ENCODE measurements around the gene CMTM2. TPM values are rescaled to one million over a fixed set of nuclear protein-coding genes. Genes with fewer than 3 reads are reported as not detected.

CMTM2 gene
- total and polyA plus RNA-seq, 2 of the 4 experiments (the other 2 are of a cell fraction) = not detected

- Histone ChIP-seq H3K4me3 (ENCODE audit: insufficient read depth, low read depth, low read length) (no peak overlapping the region), H3K79me1 (ENCODE audit: low read depth in 1 of 2, low read length in 2 of 2) (no peaks in the 10 kb centered on the region), H4K8ac (ENCODE audit: low read depth in 2 of 2, low read length in 2 of 2) (no peak overlapping the region), H3K56ac (ENCODE audit: extremely low read depth, insufficient read depth, low read length) (no peak overlapping the region), H2BK120ac (ENCODE audit: low read depth, low read length) (no peak overlapping the region), H3K4me2 (ENCODE audit: low read depth, low read length) (no peak overlapping the region), H4K20me1 (ENCODE audit: insufficient read depth, low read length) (no peaks in the 10 kb centered on the region), H4K5ac (ENCODE audit: low read depth, low read length) (no peak overlapping the region), H3K18ac (ENCODE audit: low read depth, low read length) (no peak overlapping the region), H3K23ac (ENCODE audit: low read depth, low read length) (no peak overlapping the region), H3K27me3 (ENCODE audit: control insufficient read depth, insufficient read depth, low read length) (no peaks in the 10 kb centered on the region), H3K27ac (ENCODE audit: insufficient read depth, low read length) (no peak overlapping the region), H2BK20ac (ENCODE audit: low read depth, low read length) (no peak overlapping the region), H3K14ac (replicated peaks; ENCODE audit: low read depth, low read length) (no peak overlapping the region), H2AK9ac (replicated peaks; ENCODE audit: low read depth, low read length, poor library complexity) (peak overlapping the region; percentile 61), H2AFZ (replicated peaks; ENCODE audit: low read length, poor library complexity) (no peak overlapping the region), H2BK15ac (ENCODE audit: low read depth, low read length) (no peak overlapping the region), H3K4ac (ENCODE audit: low read depth, low read length) (no peak overlapping the region), H3K4me1 (ENCODE audit: control insufficient read depth, insufficient read depth, low read length) (peaks cover 8% of the 10 kb centered on the region; the same call in 1 of the 2 replicates), H3K9me3 (ENCODE audit: control insufficient read depth, insufficient read depth, low read length) (no peaks in the 10 kb centered on the region), H3K9ac (ENCODE audit: low read depth, low read length) (no peak overlapping the region), H4K91ac (ENCODE audit: insufficient read depth, low read depth, low read length) (no peak overlapping the region), H3K36me3 (ENCODE audit: control insufficient read depth, insufficient read depth, low read length) (no peaks in the 10 kb centered on the region), H3K9me1 (ENCODE audit: insufficient read depth, low read length) (peaks cover 6% of the 10 kb centered on the region; the same call in 1 of the 2 replicates), H2BK5ac (ENCODE audit: low read depth, low read length, poor library complexity, severe bottlenecking) (no peak overlapping the region), H2AK5ac (ENCODE audit: low read depth, low read length) (no peak overlapping the region)
- intact Hi-C loops (cut with micrococcal nuclease) = no loop called here
- dilution Hi-C loops (cut with HindIII; ENCODE audit: low sequenced_read_pairs, unreplicated experiment) = no loop called here
- no peak for TF ChIP-seq RCOR1 (IDR thresholded peaks at IDR 0.05; ENCODE audit: insufficient replicate concordance, low read length)
- TF ChIP-seq SMC3 (IDR thresholded peaks at IDR 0.05; ENCODE audit: low read depth, low read length) = no peak
- TF ChIP-seq CEBPB (IDR thresholded peaks at IDR 0.05; ENCODE audit: low read depth, low read length) = no peak
- no peak for TF ChIP-seq FOS (IDR thresholded peaks at IDR 0.05; ENCODE audit: low read depth, low read length)
- TF ChIP-seq CHD1 (IDR thresholded peaks at IDR 0.05; ENCODE audit: low read depth, low read length) = no peak
- TF ChIP-seq MAZ (IDR thresholded peaks at IDR 0.05; ENCODE audit: borderline replicate concordance, low read depth, low read length) = no peak
- no peak for TF ChIP-seq POLR2A (IDR thresholded peaks at IDR 0.05; ENCODE audit: low read depth, low read length)
- no peak for TF ChIP-seq MXI1 (IDR thresholded peaks at IDR 0.05; ENCODE audit: borderline replicate concordance, low read depth, low read length)
- TF ChIP-seq RAD21 (IDR thresholded peaks at IDR 0.05; ENCODE audit: low read length) = no peak
- TF ChIP-seq MAFK (IDR thresholded peaks at IDR 0.05; ENCODE audit: low read depth, low read length) = no peak
- no peak for TF ChIP-seq CTCF (conservative IDR thresholded peaks at IDR 0.05; ENCODE audit: low read depth, low read length)
- TF ChIP-seq RFX5 (IDR thresholded peaks at IDR 0.05; ENCODE audit: low read depth, low read length) = no peak
- TF ChIP-seq, protein P1, sequence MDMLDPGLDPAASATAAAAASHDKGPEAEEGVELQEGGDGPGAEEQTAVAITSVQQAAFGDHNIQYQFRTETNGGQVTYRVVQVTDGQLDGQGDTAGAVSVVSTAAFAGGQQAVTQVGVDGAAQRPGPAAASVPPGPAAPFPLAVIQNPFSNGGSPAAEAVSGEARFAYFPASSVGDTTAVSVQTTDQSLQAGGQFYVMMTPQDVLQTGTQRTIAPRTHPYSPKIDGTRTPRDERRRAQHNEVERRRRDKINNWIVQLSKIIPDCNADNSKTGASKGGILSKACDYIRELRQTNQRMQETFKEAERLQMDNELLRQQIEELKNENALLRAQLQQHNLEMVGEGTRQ (IDR thresholded peaks at IDR 0.05; ENCODE audit: low read depth, low read length) = no peak
- no peak for TF ChIP-seq BHLHE40 (IDR thresholded peaks at IDR 0.05; ENCODE audit: low read depth, low read length)
- WGBS, 2 experiments (ENCODE audit: extremely low coverage in 2 of 2, insufficient read length in 1 of 2) = 50% methylated on average over 1 of the region's 5 CpGs; no CpG with 5 or more reads in 1 of the 2 experiments
- DNase-seq = no peak
- ChIA-PET CTCF (interaction anchor here (1.4 to 4.3 kb wide), 2 partner anchors 14 to 27 kb away, joined by 5 to 18 read pairs; no protein-coding TSS in a partner anchor), POLR2A (ENCODE audit: unreplicated experiment) (no interaction called here)
- in situ Hi-C loops (cut with MboI; ENCODE audit: low sequenced_read_pairs) = no loop called here
- no TSS peak for BruUV-seq (replicated peaks)
- ATAC-seq (ENCODE audit: low read depth) = no peak
Measured at GRCh38 chr16:66636199-66636598, 56.9 kb downstream of the CMTM2 start.
